Stimulated activated CD8-positive, alpha-beta memory T cell treated with anti-CD3 and anti-CD28 coated beads, Interleukin-12 subunit alpha, Interleukin-12 subunit beta, amount 100 ng/mL, for 4 hours (primary cell): ENCODE results near the gene ASB15.
"Not testable (repeated sequence)": the region's sequence is repeated elsewhere in the genome, so short reads cannot be mapped to it uniquely, and the experiment has no call there.

Experiments
- DNase-seq: peaks from one replicate; pipeline ENCODE4 v3.0.0-alpha.2; 2020; ENCODE audit warnings: low read depth

Gene ASB15

GRCh38 chr7:123601530-123601929, at the start of gene ASB15:
Gene ASB15 (plus strand): TSS chr7:123601821. CDS start chr7:123614503, 12,682 bp downstream.
- DNase-seq = no peak

GRCh38 chr7:123552134-123552533, 49.5 kb upstream of the ASB15 start:
- DNase-seq = not testable (repeated sequence)

GRCh38 chr7:123552641-123553040, 49.0 kb upstream of the ASB15 start:
- DNase-seq = no peak

GRCh38 chr7:123553159-123553558, 48.5 kb upstream of the ASB15 start:
- DNase-seq = no peak

GRCh38 chr7:123555484-123555883, 46.1 kb upstream of the ASB15 start:
- DNase-seq = no peak

GRCh38 chr7:123557016-123557397, 44.6 kb upstream of the ASB15 start:
- DNase-seq = no peak

- peak; percentile 85 for DNase-seq
These were observed 44.0 kb upstream of the ASB15 start, which contains the start of gene NDUFA5 for GRCh38 chr7:123557398-123558288. Gene NDUFA5 (minus strand): TSS chr7:123557818. CDS start chr7:123557795, 23 bp downstream.

GRCh38 chr7:123558289-123558874, 43.2 kb upstream of the ASB15 start:
- no peak for DNase-seq

- no peak for DNase-seq
These were observed 39.5 kb upstream of the ASB15 start for GRCh38 chr7:123562121-123562520.

GRCh38 chr7:123569352-123570010, 32.1 kb upstream of the ASB15 start:
- DNase-seq = no peak

GRCh38 chr7:123570390-123571182, 31.0 kb upstream of the ASB15 start:
- DNase-seq = no peak

- no peak for DNase-seq
These were observed 30.4 kb upstream of the ASB15 start for GRCh38 chr7:123571187-123571586.

GRCh38 chr7:123571684-123572083, 29.9 kb upstream of the ASB15 start:
- no peak for DNase-seq

GRCh38 chr7:123573341-123573740, 28.3 kb upstream of the ASB15 start:
- DNase-seq = no peak

- no peak for DNase-seq
These were observed 27.6 kb upstream of the ASB15 start for GRCh38 chr7:123573896-123574467.

GRCh38 chr7:123579416-123579815, 22.2 kb upstream of the ASB15 start:
- no peak for DNase-seq

- DNase-seq = no peak
These were observed 21.0 kb upstream of the ASB15 start for GRCh38 chr7:123580406-123581161.

GRCh38 chr7:123581162-123581459, 20.5 kb upstream of the ASB15 start:
- no peak for DNase-seq

- no peak for DNase-seq
These were observed 17.8 kb upstream of the ASB15 start for GRCh38 chr7:123583821-123584220.

GRCh38 chr7:123588376-123588775, 13.2 kb upstream of the ASB15 start:
- DNase-seq = no peak

- DNase-seq = no peak
These were observed 6.8 kb upstream of the ASB15 start for GRCh38 chr7:123594813-123595241.
